Measurements from ENCODE around the gene INSIG1. TPM values are rescaled to one million over a fixed set of nuclear protein-coding genes. Genes with fewer than 3 reads are reported as not detected.
A peak's percentile ranks its signal among the peaks of the same experiment; 100 is the strongest.

Gene INSIG1
- polyA plus RNA-seq, 3 donors, result 37.1 to 85.6 (median 39.6) TPM

GRCh38 chr7:155311826-155312537 is 14.3 kb downstream of the INSIG1 start:
- H3K27me3 Mint-ChIP-seq (ENCODE audit: low read depth in 3 of 3), result peaks cover 0 to 1% (median 0%) of the 10 kb centered on the region in 3 donors
- intact Hi-C loops (cut with micrococcal nuclease), result no loop called here
- TF ChIP-seq CTCF (IDR thresholded peaks at IDR 0.05), result no peak
- H3K27ac Mint-ChIP-seq, result no peak overlapping the region
- Histone ChIP-seq H3K27ac (ENCODE audit: low read depth in 1 of 2, low read length in 2 of 2) (no peak overlapping the region), H2AFZ (ENCODE audit: insufficient read depth, low read depth, low read length, poor library complexity, severe bottlenecking) (no peak overlapping the region), H4K20me1 (ENCODE audit: insufficient read depth, low read length) (peaks cover 10% of the 10 kb centered on the region), H3K36me3 (replicated peaks in 1 of 2; ENCODE audit: control insufficient read depth in 1 of 2, insufficient read depth in 2 of 2, low read length in 2 of 2) (peaks cover 28 to 42% of the 10 kb centered on the region in 2 donors), H3K4me2 (replicated peaks; ENCODE audit: extremely low read depth, low read length, poor library complexity, severe bottlenecking) (no peak overlapping the region), H3K79me2 (ENCODE audit: insufficient read depth, low read length) (no peaks in the 10 kb centered on the region), H3K9me3 (replicated peaks in 1 of 2; ENCODE audit: control insufficient read depth in 1 of 2, insufficient read depth in 1 of 2, low read length in 2 of 2) (no peaks in the 10 kb centered on the region), H3K9ac (ENCODE audit: insufficient read depth, low read length, poor library complexity, severe bottlenecking) (no peak overlapping the region), H3K4me3 (replicated peaks in 1 of 3; ENCODE audit: low read depth in 2 of 3, low read length in 3 of 3) (no peak overlapping the region), H3K4me1 (ENCODE audit: control insufficient read depth in 1 of 2, insufficient read depth in 2 of 2, low read length in 2 of 2) (no peaks in the 10 kb centered on the region), H3K27me3 (ENCODE audit: control insufficient read depth in 2 of 2, insufficient read depth in 2 of 2, low read length in 2 of 2) (no peaks in the 10 kb centered on the region)
- no peak for DNase-seq
- peaks cover 0 to 6% (median 0%) of the 10 kb centered on the region in 7 donors for H3K9me3 Mint-ChIP-seq
- 95% methylated on average over 3 of the region's 8 CpGs for WGBS (ENCODE audit: insufficient coverage)
- H3K36me3 Mint-ChIP-seq, result peaks cover 32 to 41% of the 10 kb centered on the region in 2 donors
- H3K4me1 Mint-ChIP-seq, result no peaks in the 10 kb centered on the region
- H3K4me3 Mint-ChIP-seq, result no peak overlapping the region

GRCh38 chr7:155312633-155313032 is 15.0 kb downstream of the INSIG1 start:
- H2AFZ ChIP-seq (ENCODE audit: insufficient read depth, low read depth, low read length, poor library complexity, severe bottlenecking), result no peak overlapping the region
- no peaks in the 10 kb centered on the region for H3K27me3 ChIP-seq (ENCODE audit: control insufficient read depth in 2 of 2, insufficient read depth in 2 of 2, low read length in 2 of 2)
- no peak overlapping the region for H3K4me3 Mint-ChIP-seq
- peaks cover 24 to 35% of the 10 kb centered on the region in 2 donors for H3K36me3 ChIP-seq (replicated peaks in 1 of 2; ENCODE audit: control insufficient read depth in 1 of 2, insufficient read depth in 2 of 2, low read length in 2 of 2)
- no peaks in the 10 kb centered on the region for H3K4me1 ChIP-seq (ENCODE audit: control insufficient read depth in 1 of 2, insufficient read depth in 2 of 2, low read length in 2 of 2)
- 80% methylated on average over 7 of the region's 7 CpGs for WGBS (ENCODE audit: insufficient coverage)
- H3K9ac ChIP-seq (ENCODE audit: insufficient read depth, low read length, poor library complexity, severe bottlenecking), result no peak overlapping the region
- H3K4me1 Mint-ChIP-seq, result no peaks in the 10 kb centered on the region
- no peaks in the 10 kb centered on the region for H3K79me2 ChIP-seq (ENCODE audit: insufficient read depth, low read length)
- peaks cover 0 to 1% (median 0%) of the 10 kb centered on the region in 3 donors for H3K27me3 Mint-ChIP-seq (ENCODE audit: low read depth in 3 of 3)
- no peak for DNase-seq
- H3K27ac ChIP-seq (ENCODE audit: low read depth in 1 of 2, low read length in 2 of 2), result no peak overlapping the region
- no peak for TF ChIP-seq CTCF (IDR thresholded peaks at IDR 0.05)
- no peaks in the 10 kb centered on the region for H3K9me3 ChIP-seq (replicated peaks in 1 of 2; ENCODE audit: control insufficient read depth in 1 of 2, insufficient read depth in 1 of 2, low read length in 2 of 2)
- peaks cover 27 to 36% of the 10 kb centered on the region in 2 donors for H3K36me3 Mint-ChIP-seq
- H3K4me2 ChIP-seq (replicated peaks; ENCODE audit: extremely low read depth, low read length, poor library complexity, severe bottlenecking), result no peak overlapping the region
- peaks cover 4% of the 10 kb centered on the region for H4K20me1 ChIP-seq (ENCODE audit: insufficient read depth, low read length)
- H3K27ac Mint-ChIP-seq, result peak overlapping the region in 1 of 7 donors; percentile 50
- peaks cover 0 to 6% (median 0%) of the 10 kb centered on the region in 7 donors for H3K9me3 Mint-ChIP-seq
- intact Hi-C loops (cut with micrococcal nuclease), result no loop called here
- H3K4me3 ChIP-seq (replicated peaks in 1 of 3; ENCODE audit: low read depth in 2 of 3, low read length in 3 of 3), result no peak overlapping the region

Measured in CD14-positive monocyte (primary cell).